PC-3 (cell line): ENCODE data around the gene TOLLIP. TPM values are rescaled to one million over a fixed set of nuclear protein-coding genes. Genes with fewer than 3 reads are reported as not detected.
A peak's percentile ranks its signal among the peaks of the same experiment; 100 is the strongest.

Source experiments
- ATAC-seq: fragments of 200-7000 bp; cut with Tn5 transposase; 2 replicates; pipeline ENCODE4 v1.9.1; 2020; ENCODE audit warnings: mild to moderate bottlenecking, moderate library complexity
- BruUV-seq: library from RNA; stranded (reverse); fragments of 400-500 nt; replicated peaks from 2 replicates; lab custom pipeline; 2021; lab: Mats Ljungman, UMichigan
- CTCF ChIA-PET: fragments of 300-600 bp; sonication (Branson Sonifier 250); formaldehyde crosslinking; loops from one replicate; lab custom pipeline; 2022; ENCODE audit warnings: antibody characterized with exemption; lab: Charles Lee
- POLR2A ChIA-PET: fragments of 300-600 bp; sonication (Branson Sonifier 250); formaldehyde crosslinking; loops from one replicate; lab custom pipeline; 2022; ENCODE audit warnings: antibody characterized with exemption; ENCODE audit not compliant: unreplicated experiment; lab: Charles Lee
- DNase-seq: peaks from one replicate; pipeline ENCODE4 v3.0.0-alpha.2; 2015
- H2AFZ ChIP-seq: fragments of 300-600 bp; sonication (generic); 2 replicates; pipeline ENCODE4 v1.6.0; 2016; ENCODE audit warnings: antibody characterized with exemption, low read length
- H3F3A ChIP-seq: fragments of 300-600 bp; sonication (generic); one replicate; pipeline ENCODE4 v1.6.0; 2017; ENCODE audit warnings: antibody characterized with exemption, low read length, control low read depth, mild to moderate bottlenecking; ENCODE audit not compliant: unreplicated experiment
- H3K27ac ChIP-seq: fragments of 300-600 bp; sonication (generic); 2 replicates; pipeline ENCODE4 v1.5.1; 2016; ENCODE audit warnings: mild to moderate bottlenecking, low read length
- H3K27me3 ChIP-seq: fragments of 300-600 bp; sonication (generic); 2 replicates; pipeline ENCODE4 v1.6.1; 2016; ENCODE audit warnings: low read length, mixed read lengths
- H3K36me3 ChIP-seq: fragments of 300-600 bp; sonication (generic); 2 replicates; pipeline ENCODE4 v1.6.1; 2016; ENCODE audit warnings: low read depth, mixed run types, low read length, mixed read lengths
- H3K4me1 ChIP-seq: fragments of 300-600 bp; sonication (generic); 2 replicates; pipeline ENCODE4 v1.5.1; 2016; ENCODE audit warnings: low read length; ENCODE audit not compliant: insufficient read depth
- H3K4me2 ChIP-seq: fragments of 300-600 bp; sonication (generic); 2 replicates; pipeline ENCODE4 v1.6.0; 2016; ENCODE audit warnings: low read length
- H3K4me3 ChIP-seq: fragments of 300-600 bp; sonication (generic); 2 replicates; pipeline ENCODE4 v1.5.1; 2016; ENCODE audit warnings: mild to moderate bottlenecking, low read length, mixed read lengths
- H3K79me2 ChIP-seq: fragments of 300-600 bp; sonication (generic); 2 replicates; pipeline ENCODE4 v1.6.1; 2017; ENCODE audit warnings: low read length, mixed read lengths
- H3K9ac ChIP-seq: fragments of 300-600 bp; sonication (generic); 2 replicates; pipeline ENCODE4 v1.6.0; 2016; ENCODE audit warnings: mild to moderate bottlenecking, low read length
- H3K9me2 ChIP-seq: fragments of 300-600 bp; sonication (generic); replicated peaks from 2 replicates; pipeline ENCODE4 v1.6.1; 2016; ENCODE audit warnings: mixed run types, low read length, mixed read lengths
- H3K9me3 ChIP-seq: fragments of 300-600 bp; sonication (generic); 2 replicates; pipeline ENCODE4 v1.6.1; 2016; ENCODE audit warnings: low read length, mixed read lengths
- H4K20me1 ChIP-seq: fragments of 300-600 bp; sonication (generic); 2 replicates; pipeline ENCODE4 v1.6.1; 2016; ENCODE audit warnings: low read length, mixed read lengths
- EZH2 ChIP-seq: fragments of 300-600 bp; sonication (generic); IDR thresholded peaks from one replicate; pipeline ENCODE4 v1.6.1; 2017; ENCODE audit warnings: antibody characterized with exemption, mild to moderate bottlenecking, low read length; ENCODE audit not compliant: unreplicated experiment
- EZH2phosphoT487 ChIP-seq: fragments of 300-600 bp; sonication (generic); IDR thresholded peaks from 2 replicates; pipeline ENCODE4 v1.6.1; 2018; ENCODE audit warnings: mild to moderate bottlenecking, antibody characterized with exemption, low read length, borderline replicate concordance
- intact Hi-C: fragments of 100-400 bp; cut with micrococcal nuclease; formaldehyde crosslinking; loops from 2 replicates; pipeline ENCODE4 v1.9.0; 2023
- total RNA-seq: library from RNA; depleted of rRNA; stranded (reverse); fragments of >200 nt; gene quantifications from 2 replicates; pipeline ENCODE4 v1.2.3, GENCODE V29; 2014
- TF ChIP-seq, protein P1 (sequence below): fragments of 300-600 bp; sonication (generic); conservative IDR thresholded peaks from 2 replicates; pipeline ENCODE4 v1.5.1; 2017; ENCODE audit warnings: antibody characterized with exemption, low read depth, mild to moderate bottlenecking, low read length

The TOLLIP gene
- total RNA-seq, 1 experiment from 2014 or later, result 43.2 TPM

DNA sequence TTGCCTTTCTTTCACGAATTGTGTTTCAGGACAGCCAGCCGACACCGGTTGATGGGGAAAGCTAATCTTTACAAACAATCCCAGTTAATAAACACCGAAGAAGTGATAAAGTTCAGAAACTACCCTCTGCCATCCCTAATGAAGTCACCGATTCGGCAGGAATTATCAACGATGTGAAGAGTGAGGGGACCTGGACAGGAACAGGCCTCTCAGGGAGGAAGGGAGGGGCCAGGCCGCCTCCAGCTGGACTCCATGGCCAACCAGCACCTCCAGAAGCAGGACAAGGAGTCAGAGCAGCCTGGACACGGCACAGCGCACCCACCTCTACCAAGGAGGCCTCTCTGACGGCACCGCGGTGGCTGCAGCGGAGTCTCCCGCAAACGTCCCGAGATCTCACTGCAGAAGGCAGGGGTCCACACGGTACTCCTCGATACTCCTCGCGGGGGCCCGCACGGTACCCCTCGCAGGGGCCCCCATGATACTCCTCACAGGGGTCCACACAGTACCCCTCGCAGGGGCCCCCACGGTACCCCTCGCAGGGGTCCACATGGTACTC is 3.9 kb downstream of the TOLLIP start:
- H3K9me3 ChIP-seq, result no peaks in the 10 kb centered on the region
- DNase-seq (no peak), ATAC-seq (no peak)
- ChIA-PET CTCF (no interaction called here), POLR2A (no interaction called here)
- peaks cover 92% of the 10 kb centered on the region for H3K79me2 ChIP-seq
- BruUV-seq, result no TSS peak
- H3K36me3 ChIP-seq, result no peaks in the 10 kb centered on the region
- H3F3A ChIP-seq, result no peaks in the 10 kb centered on the region
- no peak overlapping the region for H3K9ac ChIP-seq
- H2AFZ ChIP-seq, result no peak overlapping the region
- no peak overlapping the region for H3K27ac ChIP-seq
- no peaks in the 10 kb centered on the region for H3K27me3 ChIP-seq
- H3K4me2 ChIP-seq, result no peak overlapping the region
- intact Hi-C loops, result loop anchor here (10.0 kb wide), 1 partner anchor 79 kb away; the partner anchor contains the start of gene BRSK2
- peaks cover 25% of the 10 kb centered on the region for H3K4me1 ChIP-seq
- no peaks in the 10 kb centered on the region for H4K20me1 ChIP-seq
- H3K4me3 ChIP-seq, result no peak overlapping the region
- TF ChIP-seq, protein P1, sequence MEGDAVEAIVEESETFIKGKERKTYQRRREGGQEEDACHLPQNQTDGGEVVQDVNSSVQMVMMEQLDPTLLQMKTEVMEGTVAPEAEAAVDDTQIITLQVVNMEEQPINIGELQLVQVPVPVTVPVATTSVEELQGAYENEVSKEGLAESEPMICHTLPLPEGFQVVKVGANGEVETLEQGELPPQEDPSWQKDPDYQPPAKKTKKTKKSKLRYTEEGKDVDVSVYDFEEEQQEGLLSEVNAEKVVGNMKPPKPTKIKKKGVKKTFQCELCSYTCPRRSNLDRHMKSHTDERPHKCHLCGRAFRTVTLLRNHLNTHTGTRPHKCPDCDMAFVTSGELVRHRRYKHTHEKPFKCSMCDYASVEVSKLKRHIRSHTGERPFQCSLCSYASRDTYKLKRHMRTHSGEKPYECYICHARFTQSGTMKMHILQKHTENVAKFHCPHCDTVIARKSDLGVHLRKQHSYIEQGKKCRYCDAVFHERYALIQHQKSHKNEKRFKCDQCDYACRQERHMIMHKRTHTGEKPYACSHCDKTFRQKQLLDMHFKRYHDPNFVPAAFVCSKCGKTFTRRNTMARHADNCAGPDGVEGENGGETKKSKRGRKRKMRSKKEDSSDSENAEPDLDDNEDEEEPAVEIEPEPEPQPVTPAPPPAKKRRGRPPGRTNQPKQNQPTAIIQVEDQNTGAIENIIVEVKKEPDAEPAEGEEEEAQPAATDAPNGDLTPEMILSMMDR, result no peak
- no peak for TF ChIP-seq EZH2phosphoT487
- TF ChIP-seq EZH2, result no peak
- H3K9me2 ChIP-seq, result no peaks in the 10 kb centered on the region

DNA sequence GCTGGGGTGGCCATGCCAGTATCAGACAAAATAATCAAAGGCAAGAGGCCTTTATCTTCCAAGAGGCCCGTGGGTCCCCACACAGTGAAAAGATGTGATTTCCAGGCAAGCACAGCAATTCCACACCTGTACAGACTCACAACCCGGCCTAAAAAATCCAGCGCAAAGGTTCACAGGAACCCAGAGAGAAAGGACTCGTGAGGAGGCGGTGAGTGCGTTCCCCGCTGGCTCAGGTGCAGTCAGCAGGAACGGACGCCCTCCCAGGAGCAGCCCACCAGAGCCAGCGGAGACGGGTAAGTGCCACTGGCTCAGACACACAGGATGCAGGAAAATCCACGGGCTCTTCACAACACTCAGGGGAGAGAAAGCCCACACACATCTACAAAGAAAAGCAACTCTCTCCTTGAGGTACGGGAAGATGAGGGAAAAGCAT is 4.4 kb downstream of the TOLLIP start:
- no peak overlapping the region; the same call in 1 of the 2 replicates for H3K4me2 ChIP-seq
- H3F3A ChIP-seq, result no peaks in the 10 kb centered on the region
- intact Hi-C loops, result loop anchor here (10.0 kb wide), 1 partner anchor 80 kb away; the partner anchor contains the start of gene BRSK2
- no peak for ATAC-seq
- no peak overlapping the region for H3K27ac ChIP-seq
- ChIA-PET CTCF (no interaction called here), POLR2A (no interaction called here)
- H3K4me1 ChIP-seq, result peaks cover 20% of the 10 kb centered on the region
- H4K20me1 ChIP-seq, result no peaks in the 10 kb centered on the region
- H3K4me3 ChIP-seq, result no peak overlapping the region
- H3K9ac ChIP-seq, result no peak overlapping the region
- no peaks in the 10 kb centered on the region for H3K9me3 ChIP-seq
- no peaks in the 10 kb centered on the region for H3K36me3 ChIP-seq
- H2AFZ ChIP-seq, result no peak overlapping the region
- no peaks in the 10 kb centered on the region for H3K27me3 ChIP-seq
- TF ChIP-seq EZH2 (no peak), EZH2phosphoT487 (no peak)
- TF ChIP-seq, protein P1, result no peak
- no peaks in the 10 kb centered on the region for H3K9me2 ChIP-seq
- H3K79me2 ChIP-seq, result peaks cover 92% of the 10 kb centered on the region
- no peak for DNase-seq
- BruUV-seq, result no TSS peak

DNA sequence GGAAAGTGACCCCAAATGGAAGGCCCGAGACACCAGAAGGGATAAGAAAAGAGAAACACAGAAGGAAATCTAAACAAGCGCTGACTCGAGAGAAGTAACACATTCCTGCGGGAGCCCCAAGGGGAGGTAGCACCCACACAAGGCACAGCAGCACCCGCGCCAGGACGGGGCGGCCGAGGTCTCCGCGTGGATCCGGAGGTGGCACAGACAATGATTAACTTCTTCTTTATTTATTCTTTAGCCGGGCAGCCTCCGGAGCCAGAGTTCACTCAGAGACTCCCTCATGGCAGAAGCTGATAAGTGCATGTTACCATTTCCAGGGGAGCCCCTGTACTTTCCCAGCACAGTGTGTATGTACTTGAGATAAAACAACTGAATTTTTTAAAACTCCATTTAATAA is 5.1 kb downstream of the TOLLIP start:
- H3K79me2 ChIP-seq, result peaks cover 97% of the 10 kb centered on the region
- TF ChIP-seq EZH2 (no peak), EZH2phosphoT487 (no peak)
- TF ChIP-seq, protein P1, result no peak
- no peaks in the 10 kb centered on the region for H3K36me3 ChIP-seq
- H3K9ac ChIP-seq, result no peak overlapping the region
- POLR2A ChIA-PET, result no interaction called here
- no peak overlapping the region for H3K27ac ChIP-seq
- DNase-seq (no peak), ATAC-seq (no peak)
- H3K9me2 ChIP-seq, result no peaks in the 10 kb centered on the region
- no peak overlapping the region for H2AFZ ChIP-seq
- CTCF ChIA-PET, result no interaction called here
- no peaks in the 10 kb centered on the region for H3K27me3 ChIP-seq
- intact Hi-C loops, result loop anchor here (10.0 kb wide), 1 partner anchor 80 kb away; the partner anchor contains the start of gene BRSK2
- H3K4me3 ChIP-seq, result no peak overlapping the region
- H3F3A ChIP-seq, result no peaks in the 10 kb centered on the region
- BruUV-seq, result no TSS peak
- H4K20me1 ChIP-seq, result 0 out of 2 replicates have a peak, but pooled peaks cover 3% of the 10 kb centered on the region
- H3K4me2 ChIP-seq, result peak overlapping the region; percentile 10; the same call in 1 of the 2 replicates
- no peaks in the 10 kb centered on the region for H3K9me3 ChIP-seq
- peaks cover 23% of the 10 kb centered on the region for H3K4me1 ChIP-seq
